Karpas-422 (cell line): ENCODE results near the gene GDPD5. TPM values are rescaled to one million over a fixed set of nuclear protein-coding genes. Genes with fewer than 3 reads are reported as not detected.

Source experiments
- DNase-seq: peaks from one replicate; pipeline ENCODE4 v3.0.0-alpha.2; 2015
- H2AFZ ChIP-seq: fragments of 200-600 bp; sonication (generic); 2 replicates; pipeline ENCODE4 v1.6.1; 2014; ENCODE audit warnings: antibody characterized with exemption, low read length, mixed read lengths
- H3K27ac ChIP-seq: fragments of 200-600 bp; sonication (generic); 2 replicates; pipeline ENCODE4 v1.5.1; 2014; ENCODE audit warnings: mild to moderate bottlenecking, low read length, moderate library complexity
- H3K27me3 ChIP-seq: fragments of 200-600 bp; sonication (generic); 2 replicates; pipeline ENCODE4 v1.6.1; 2014; ENCODE audit warnings: low read length, mixed read lengths
- H3K36me3 ChIP-seq: fragments of 200-600 bp; sonication (generic); 2 replicates; pipeline ENCODE4 v1.6.1; 2014; ENCODE audit warnings: low read length, mixed read lengths; ENCODE audit not compliant: insufficient read depth
- H3K4me1 ChIP-seq: fragments of 200-600 bp; sonication (generic); 2 replicates; pipeline ENCODE4 v1.6.1; 2014; ENCODE audit warnings: mild to moderate bottlenecking, low read length, mixed read lengths
- H3K4me2 ChIP-seq: fragments of 200-600 bp; sonication (generic); 2 replicates; pipeline ENCODE4 v1.6.1; 2014; ENCODE audit warnings: low read length, low read depth, mild to moderate bottlenecking; ENCODE audit not compliant: poor library complexity, severe bottlenecking
- H3K4me3 ChIP-seq: fragments of 200-600 bp; sonication (generic); 2 replicates; pipeline ENCODE4 v1.5.1; 2014; ENCODE audit warnings: mild to moderate bottlenecking, antibody characterized with exemption, low read length, mixed read lengths
- H3K79me2 ChIP-seq: fragments of 200-600 bp; sonication (generic); 2 replicates; pipeline ENCODE4 v1.6.1; 2014; ENCODE audit warnings: mild to moderate bottlenecking, low read length, mixed read lengths
- H3K9ac ChIP-seq: fragments of 200-600 bp; sonication (generic); 2 replicates; pipeline ENCODE4 v1.6.0; 2014; ENCODE audit warnings: low read length
- H3K9me2 ChIP-seq: fragments of 200-600 bp; sonication (generic), shearing (Covaris generic); replicated peaks from 2 replicates; pipeline ENCODE4 v1.6.0; 2014; ENCODE audit warnings: mild to moderate bottlenecking, low read length, moderate library complexity; ENCODE audit not compliant: insufficient read depth
- H3K9me3 ChIP-seq: fragments of 300-700, 200-600 bp; sonication (generic); 2 replicates; pipeline ENCODE4 v1.6.1; 2014; ENCODE audit warnings: low read length, mixed read lengths
- H4K20me1 ChIP-seq: fragments of 200-600 bp; sonication (generic); 2 replicates; pipeline ENCODE4 v1.6.1; 2014; ENCODE audit warnings: mild to moderate bottlenecking, antibody characterized with exemption, low read length, low read depth; ENCODE audit not compliant: insufficient read depth
- total RNA-seq: library from RNA; depleted of rRNA; stranded (reverse); fragments of >200 nt; shearing (Covaris generic); gene quantifications from 2 replicates; pipeline ENCODE4 v1.2.3, GENCODE V29; 2014; ENCODE audit warnings: low replicate concordance

The GDPD5 gene
- total RNA-seq, 1 experiment from 2014 or later: 137 TPM

- Histone ChIP-seq H2AFZ (no peak overlapping the region), H3K79me2 (no peaks in the 10 kb centered on the region), H3K4me1 (peaks cover 26% of the 10 kb centered on the region), H3K4me2 (no peak overlapping the region), H3K27me3 (no peaks in the 10 kb centered on the region), H3K36me3 (no peaks in the 10 kb centered on the region), H3K27ac (no peak overlapping the region), H3K9ac (no peak overlapping the region), H3K9me2 (no peaks in the 10 kb centered on the region), H3K9me3 (no peaks in the 10 kb centered on the region), H3K4me3 (no peak overlapping the region), H4K20me1 (no peaks in the 10 kb centered on the region; the same call in 1 of the 2 replicates)
- no peak for DNase-seq
These were observed 8.1 kb upstream of the GDPD5 start for GRCh38 chr11:75533896-75534258.

- Histone ChIP-seq H3K9me3 (no peaks in the 10 kb centered on the region), H3K27ac (no peak overlapping the region), H3K4me1 (peaks cover 13% of the 10 kb centered on the region), H3K9ac (no peak overlapping the region), H3K4me3 (no peak overlapping the region), H4K20me1 (peaks cover 3% of the 10 kb centered on the region; the same call in 1 of the 2 replicates), H3K79me2 (no peaks in the 10 kb centered on the region), H3K9me2 (no peaks in the 10 kb centered on the region), H3K27me3 (no peaks in the 10 kb centered on the region), H3K36me3 (no peaks in the 10 kb centered on the region), H3K4me2 (no peak overlapping the region), H2AFZ (no peak overlapping the region)
- peak; percentile 93 for DNase-seq
These were observed 6.7 kb upstream of the GDPD5 start for GRCh38 chr11:75532200-75533048.

DNA sequence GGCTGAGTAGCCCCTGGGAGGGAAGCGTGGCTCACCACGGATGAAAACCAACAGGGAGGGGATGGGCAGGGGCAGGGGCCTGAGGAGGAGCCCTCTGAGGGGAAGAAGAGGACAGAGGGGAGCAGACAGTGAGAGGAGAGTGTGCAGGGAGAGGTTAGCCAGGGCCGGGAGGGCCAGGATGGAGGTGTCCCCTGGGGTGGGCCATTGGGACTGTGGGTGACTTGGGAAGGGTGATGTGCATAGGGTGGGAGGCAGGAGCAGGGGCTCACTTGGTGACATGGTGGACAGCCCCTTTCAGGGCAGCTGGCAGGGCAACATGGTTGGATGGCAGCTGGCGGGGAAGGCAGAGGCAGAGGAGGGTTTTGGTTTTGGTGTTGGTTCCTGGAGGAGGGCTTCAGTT lies 5.6 kb upstream of the GDPD5 start:
- Histone ChIP-seq H3K4me3 (no peak overlapping the region), H3K9ac (no peak overlapping the region), H3K27ac (no peak overlapping the region), H2AFZ (no peak overlapping the region), H3K4me2 (no peak overlapping the region), H3K9me2 (no peaks in the 10 kb centered on the region), H3K4me1 (peaks cover 6% of the 10 kb centered on the region), H3K36me3 (no peaks in the 10 kb centered on the region), H3K9me3 (no peaks in the 10 kb centered on the region), H3K27me3 (no peaks in the 10 kb centered on the region), H4K20me1 (peaks cover 3% of the 10 kb centered on the region; the same call in 1 of the 2 replicates), H3K79me2 (no peaks in the 10 kb centered on the region)
- DNase-seq: no peak

DNA sequence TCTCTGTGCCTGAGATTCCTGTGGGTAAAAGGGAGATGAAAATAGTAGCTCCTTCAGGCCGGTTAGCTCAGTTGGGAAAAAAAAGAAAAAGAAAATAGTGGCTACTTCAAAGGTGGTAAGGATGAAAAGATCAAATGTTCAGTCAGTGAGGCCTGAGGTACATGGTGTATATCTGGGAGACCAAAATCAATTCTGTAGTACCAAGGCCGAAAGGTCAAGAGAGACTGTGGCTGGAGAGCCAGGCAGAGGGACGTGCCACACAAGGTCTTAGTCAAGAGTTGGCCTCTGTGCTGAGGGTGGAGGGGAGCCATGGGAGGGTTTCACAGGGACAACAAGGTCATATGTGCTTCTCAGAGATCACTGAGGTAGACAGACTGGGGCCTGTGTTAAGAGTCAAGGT lies 4.8 kb upstream of the GDPD5 start:
- no peak overlapping the region for H3K27ac ChIP-seq
- H3K9me3 ChIP-seq: no peaks in the 10 kb centered on the region
- H2AFZ ChIP-seq: no peak overlapping the region
- peaks cover 9% of the 10 kb centered on the region for H3K4me1 ChIP-seq
- H3K79me2 ChIP-seq: no peaks in the 10 kb centered on the region
- no peak overlapping the region for H3K4me3 ChIP-seq
- H4K20me1 ChIP-seq: peaks cover 3% of the 10 kb centered on the region; the same call in 1 of the 2 replicates
- H3K27me3 ChIP-seq: no peaks in the 10 kb centered on the region
- H3K4me2 ChIP-seq: no peak overlapping the region
- no peaks in the 10 kb centered on the region for H3K9me2 ChIP-seq
- H3K9ac ChIP-seq: no peak overlapping the region
- no peak for DNase-seq
- no peaks in the 10 kb centered on the region for H3K36me3 ChIP-seq

GRCh38 chr11:75527938-75528735 lies 2.4 kb upstream of the GDPD5 start:
- no peak for DNase-seq
- Histone ChIP-seq H2AFZ (no peak overlapping the region), H3K27me3 (no peaks in the 10 kb centered on the region), H3K79me2 (peaks cover 23% of the 10 kb centered on the region), H3K9me2 (no peaks in the 10 kb centered on the region), H4K20me1 (peaks cover 3% of the 10 kb centered on the region; the same call in 1 of the 2 replicates), H3K9me3 (no peaks in the 10 kb centered on the region), H3K4me3 (no peak overlapping the region), H3K27ac (no peak overlapping the region), H3K36me3 (no peaks in the 10 kb centered on the region), H3K4me2 (no peak overlapping the region), H3K4me1 (peaks cover 21% of the 10 kb centered on the region), H3K9ac (no peak overlapping the region)

DNA sequence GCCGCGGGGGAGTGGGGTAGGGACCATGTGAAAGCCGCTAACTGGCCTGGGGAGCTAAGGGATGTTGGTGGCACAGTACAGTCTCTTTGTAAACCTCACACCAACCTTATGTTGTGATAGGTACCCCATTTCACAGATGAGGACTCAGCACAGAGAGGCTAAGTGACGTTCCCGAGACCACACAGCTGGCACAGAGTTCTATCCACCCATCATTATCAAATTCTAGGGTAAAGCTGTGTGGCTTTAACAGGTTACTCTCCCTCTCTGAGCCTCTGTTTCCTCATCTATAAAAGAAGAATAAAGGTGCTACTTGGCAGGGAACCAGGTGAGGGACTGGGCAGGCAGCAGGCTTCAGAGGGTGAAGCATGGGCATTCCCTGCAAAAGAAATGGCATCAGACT lies 1.4 kb upstream of the GDPD5 start:
- Histone ChIP-seq H3K27ac (no peak overlapping the region), H3K9me3 (no peaks in the 10 kb centered on the region), H3K4me2 (no peak overlapping the region), H3K27me3 (no peaks in the 10 kb centered on the region), H3K4me1 (peaks cover 30% of the 10 kb centered on the region), H3K4me3 (no peak overlapping the region), H3K36me3 (no peaks in the 10 kb centered on the region), H3K79me2 (peaks cover 34% of the 10 kb centered on the region), H3K9me2 (no peaks in the 10 kb centered on the region), H2AFZ (no peak overlapping the region), H3K9ac (no peak overlapping the region), H4K20me1 (peaks cover 9% of the 10 kb centered on the region; the same call in 1 of the 2 replicates)
- no peak for DNase-seq

GRCh38 chr11:75526192-75526541 lies 426 bp upstream of the GDPD5 start:
- Histone ChIP-seq H4K20me1 (peaks cover 18% of the 10 kb centered on the region), H3K4me1 (peaks cover 38% of the 10 kb centered on the region), H3K4me2 (peak overlapping the region; percentile 74), H2AFZ (no peak overlapping the region), H3K36me3 (0 out of 2 replicates have a peak, but pooled peaks cover 4% of the 10 kb centered on the region), H3K9me2 (no peaks in the 10 kb centered on the region), H3K9ac (peak overlapping the region; percentile 97), H3K27me3 (no peaks in the 10 kb centered on the region), H3K27ac (no peak overlapping the region), H3K79me2 (peaks cover 43% of the 10 kb centered on the region), H3K9me3 (no peaks in the 10 kb centered on the region), H3K4me3 (peak overlapping the region; percentile 80)
- no peak for DNase-seq
